Measurements from ENCODE around the gene ALDH1B1.

Gene ALDH1B1

DNA sequence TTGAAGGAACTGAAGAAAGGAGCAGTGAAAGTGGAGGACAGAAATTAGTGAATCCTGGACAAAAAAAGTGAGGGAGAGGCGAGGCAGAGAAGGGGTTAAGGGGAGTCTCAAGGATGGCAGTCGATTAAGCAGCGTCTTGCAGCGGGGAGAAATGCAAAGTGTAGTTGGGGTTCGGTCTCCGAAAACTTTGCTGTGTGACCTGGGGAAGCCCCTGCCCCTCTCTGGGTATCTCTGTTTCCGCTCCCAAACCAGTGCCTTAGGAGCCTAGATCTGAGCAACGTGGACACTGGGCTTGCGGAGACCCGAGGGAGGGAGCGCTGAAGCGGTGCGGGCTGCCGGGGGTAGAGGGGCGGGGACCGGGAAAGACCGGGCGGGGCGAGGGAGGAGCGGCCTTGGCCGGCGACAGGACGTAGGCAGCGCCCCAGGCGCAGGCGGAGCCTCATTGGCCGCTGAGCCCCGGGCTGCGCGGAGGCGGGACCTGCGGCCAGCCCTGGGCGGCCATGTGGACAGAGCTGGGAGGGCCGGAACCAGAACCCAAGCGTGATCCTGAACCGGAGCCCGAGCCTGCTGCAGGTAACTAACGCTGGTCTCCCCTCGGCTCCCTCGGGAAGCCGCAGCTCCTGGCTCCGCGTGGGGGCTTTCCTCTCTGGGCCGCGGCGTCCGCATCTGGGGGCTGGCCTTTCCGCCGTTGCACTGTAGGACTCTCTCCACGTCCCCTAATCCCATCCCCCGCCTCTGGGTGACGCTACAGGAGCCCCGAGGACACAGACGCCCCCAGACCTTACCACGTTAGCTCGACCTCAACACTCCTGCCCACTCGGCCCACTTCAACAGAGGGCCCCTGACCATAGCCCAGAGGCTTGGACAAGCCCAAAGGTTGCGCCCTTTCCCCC lies at the start of gene ALDH1B1:
Gene ALDH1B1 (plus strand): TSS at position 468 of the 893 bp plus-strand sequence. CDS start 3,047 bp downstream, outside the sequence.
- TF ChIP-seq, protein P1, sequence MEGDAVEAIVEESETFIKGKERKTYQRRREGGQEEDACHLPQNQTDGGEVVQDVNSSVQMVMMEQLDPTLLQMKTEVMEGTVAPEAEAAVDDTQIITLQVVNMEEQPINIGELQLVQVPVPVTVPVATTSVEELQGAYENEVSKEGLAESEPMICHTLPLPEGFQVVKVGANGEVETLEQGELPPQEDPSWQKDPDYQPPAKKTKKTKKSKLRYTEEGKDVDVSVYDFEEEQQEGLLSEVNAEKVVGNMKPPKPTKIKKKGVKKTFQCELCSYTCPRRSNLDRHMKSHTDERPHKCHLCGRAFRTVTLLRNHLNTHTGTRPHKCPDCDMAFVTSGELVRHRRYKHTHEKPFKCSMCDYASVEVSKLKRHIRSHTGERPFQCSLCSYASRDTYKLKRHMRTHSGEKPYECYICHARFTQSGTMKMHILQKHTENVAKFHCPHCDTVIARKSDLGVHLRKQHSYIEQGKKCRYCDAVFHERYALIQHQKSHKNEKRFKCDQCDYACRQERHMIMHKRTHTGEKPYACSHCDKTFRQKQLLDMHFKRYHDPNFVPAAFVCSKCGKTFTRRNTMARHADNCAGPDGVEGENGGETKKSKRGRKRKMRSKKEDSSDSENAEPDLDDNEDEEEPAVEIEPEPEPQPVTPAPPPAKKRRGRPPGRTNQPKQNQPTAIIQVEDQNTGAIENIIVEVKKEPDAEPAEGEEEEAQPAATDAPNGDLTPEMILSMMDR (IDR thresholded peaks at IDR 0.05; ENCODE audit: low read depth, low read length), result peak; percentile 28
- peak; percentile 59 for DNase-seq (ENCODE audit: extremely low read depth, low read depth)

DNA sequence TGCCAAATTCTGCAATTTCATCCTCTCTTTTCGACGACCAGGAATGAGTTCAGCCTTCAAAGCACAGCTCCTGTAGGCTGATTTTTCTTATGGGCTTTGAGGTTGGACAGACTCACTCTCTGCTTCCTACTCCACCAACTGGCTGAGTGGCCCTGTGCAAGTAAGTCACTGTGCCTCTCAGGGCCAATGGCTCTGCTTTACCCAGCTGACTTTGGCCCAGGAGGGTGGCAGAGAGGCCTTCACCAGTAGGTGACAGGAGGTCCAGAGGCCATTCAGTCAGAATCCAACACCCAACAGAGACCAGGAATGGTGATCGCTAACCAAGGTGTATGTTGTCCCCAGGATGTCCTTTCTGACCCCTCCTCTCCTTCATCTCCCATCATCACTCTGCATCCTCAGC lies 49.5 kb upstream of the ALDH1B1 start:
- TF ChIP-seq, protein P1 (IDR thresholded peaks at IDR 0.05; ENCODE audit: low read depth, low read length), result no peak
- DNase-seq (ENCODE audit: extremely low read depth, low read depth), result no peak

DNA sequence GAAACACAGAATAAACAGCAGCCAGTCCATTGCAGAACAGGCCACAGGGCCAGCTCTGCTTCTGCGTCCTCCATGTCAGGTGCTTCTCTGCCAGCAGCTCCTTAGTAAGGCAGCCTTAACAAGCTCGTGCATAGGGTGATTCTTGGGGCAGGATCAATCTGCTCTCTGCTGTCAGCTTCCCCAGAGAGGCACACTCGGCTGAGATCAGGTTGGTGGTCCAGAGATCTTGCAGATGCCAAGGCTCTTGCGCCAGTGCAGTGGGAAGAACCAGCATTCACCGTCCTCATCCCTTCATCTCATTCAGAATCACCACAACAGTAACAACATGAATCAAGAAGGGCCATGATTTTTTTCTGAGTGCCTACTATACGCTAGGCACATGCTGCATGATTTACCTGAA lies 49.0 kb upstream of the ALDH1B1 start:
- TF ChIP-seq, protein P1 (IDR thresholded peaks at IDR 0.05; ENCODE audit: low read depth, low read length), result no peak
- no peak for DNase-seq (ENCODE audit: extremely low read depth, low read depth)

DNA sequence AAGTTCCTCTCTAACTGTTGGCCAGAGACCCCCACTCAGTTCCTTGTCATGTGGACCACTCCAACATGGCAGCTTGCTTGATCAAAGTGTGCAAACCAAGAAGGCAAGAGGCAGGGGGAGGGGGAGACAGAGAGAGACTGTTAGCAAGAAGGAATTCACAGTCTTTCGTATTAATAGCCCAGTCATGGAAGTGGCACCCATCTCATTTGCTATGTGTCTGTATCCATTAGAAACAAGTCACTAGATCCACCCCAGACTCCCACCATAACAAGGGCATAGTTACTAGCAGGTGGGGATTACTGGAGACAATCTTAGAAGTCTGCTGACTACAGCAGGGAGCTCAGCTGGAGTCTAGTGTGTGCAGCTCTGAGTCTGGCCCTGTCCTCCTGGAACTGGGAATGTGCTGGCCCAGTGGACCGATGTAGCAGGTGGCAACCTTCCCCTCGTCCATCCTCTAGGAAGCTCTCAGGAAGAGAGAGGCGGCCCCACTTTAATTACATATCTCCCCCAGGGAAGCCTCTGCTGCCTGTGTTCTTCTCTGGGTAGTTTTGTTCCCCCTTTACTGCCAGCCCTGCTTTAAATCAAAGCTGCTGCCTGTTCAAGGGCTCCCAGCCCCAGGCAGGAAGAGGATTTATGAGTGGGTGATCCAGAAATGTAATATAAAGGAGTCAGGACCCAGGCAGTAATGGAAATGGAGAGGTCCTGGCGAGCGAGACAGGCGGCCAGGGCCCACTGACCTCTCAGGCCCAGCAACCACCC lies 47.8 kb upstream of the ALDH1B1 start:
- TF ChIP-seq, protein P1 (IDR thresholded peaks at IDR 0.05; ENCODE audit: low read depth, low read length), result no peak
- DNase-seq (ENCODE audit: extremely low read depth, low read depth), result no peak

DNA sequence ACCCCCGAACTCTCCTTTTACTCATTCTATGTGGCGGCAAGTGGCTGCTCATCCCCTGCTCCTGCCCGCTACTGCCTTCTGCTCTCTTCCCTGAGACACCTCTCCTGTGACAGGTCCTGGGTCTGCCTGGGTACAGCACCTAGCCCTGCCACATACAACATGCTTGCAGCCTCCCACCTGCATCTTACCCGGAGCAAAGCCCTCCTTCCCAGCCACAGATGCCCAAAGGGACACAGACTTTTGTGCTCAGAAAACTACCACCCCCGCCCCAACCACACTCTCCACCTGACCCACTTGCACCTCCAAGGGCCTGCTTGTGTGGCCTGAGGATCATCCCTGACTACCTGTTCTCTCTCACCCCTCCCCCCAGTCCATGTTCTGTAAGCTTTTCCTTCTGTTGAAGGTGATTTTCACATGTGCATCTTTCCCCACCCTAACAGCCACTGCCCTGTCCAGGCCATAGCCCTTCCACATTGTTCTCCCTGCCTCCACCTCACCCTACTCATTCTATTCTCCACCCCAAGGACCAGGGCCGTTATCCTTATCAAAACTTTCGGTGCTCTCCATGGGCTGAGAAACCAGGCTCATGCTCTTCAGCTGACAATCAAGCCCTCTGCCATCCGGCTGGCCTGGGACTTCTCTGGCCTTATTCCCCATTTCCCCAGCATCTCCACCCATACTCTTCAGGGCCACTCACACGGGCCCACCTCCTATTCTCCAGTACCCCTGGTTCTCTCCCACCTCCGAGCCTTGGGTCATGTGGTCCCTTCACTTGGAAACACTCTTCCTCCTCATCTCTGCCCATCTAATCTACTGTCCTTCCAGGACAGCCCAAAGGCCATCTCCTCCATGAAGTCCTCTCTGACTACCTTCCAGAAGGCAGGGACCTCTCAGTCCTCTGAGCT lies 46.4 kb upstream of the ALDH1B1 start:
- TF ChIP-seq, protein P1 (IDR thresholded peaks at IDR 0.05; ENCODE audit: low read depth, low read length), result no peak
- no peak for DNase-seq (ENCODE audit: extremely low read depth, low read depth)

DNA sequence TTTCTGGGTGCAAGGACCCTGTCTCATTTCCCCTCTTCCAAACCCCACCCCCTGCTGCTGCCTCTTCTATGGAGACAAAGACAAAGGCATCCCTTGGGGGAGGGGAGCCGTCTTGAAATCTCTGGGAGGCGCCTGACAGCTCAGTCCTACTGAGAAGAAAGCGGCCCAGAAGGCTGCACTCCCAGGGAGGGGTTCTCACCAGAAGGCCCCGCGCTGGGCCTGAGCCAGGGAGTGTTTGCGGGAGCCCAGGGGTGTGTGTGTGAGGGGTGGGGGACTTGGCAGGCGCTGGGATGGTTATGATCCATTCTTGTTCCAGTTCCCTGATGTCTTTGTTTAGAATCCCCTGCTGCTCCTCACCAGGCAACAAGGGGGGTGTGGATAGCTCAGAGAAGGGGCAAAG lies 45.7 kb upstream of the ALDH1B1 start:
- TF ChIP-seq, protein P1 (IDR thresholded peaks at IDR 0.05; ENCODE audit: low read depth, low read length), result no peak
- DNase-seq (ENCODE audit: extremely low read depth, low read depth), result no peak
